HUES48 (cell line): ENCODE measurements around the gene TMEM43.
"Not testable (repeated sequence)": the region's sequence is repeated elsewhere in the genome, so short reads cannot be mapped to it uniquely, and the experiment has no call there.

Experiments used
- H3K27ac ChIP-seq: one replicate; pipeline ENCODE4 v1.7.0; 2013; ENCODE audit warnings: low read depth, low read length, inconsistent platforms
- H3K27me3 ChIP-seq: 2 replicates; pipeline ENCODE4 v1.6.1; 2013; ENCODE audit warnings: mild to moderate bottlenecking, low read length; ENCODE audit not compliant: control insufficient read depth, insufficient read depth
- H3K36me3 ChIP-seq: 2 replicates; pipeline ENCODE4 v1.6.1; 2013; ENCODE audit warnings: low read length; ENCODE audit not compliant: control insufficient read depth, insufficient read depth
- H3K4me1 ChIP-seq: 2 replicates; pipeline ENCODE4 v1.6.1; 2013; ENCODE audit warnings: mild to moderate bottlenecking, low read length; ENCODE audit not compliant: control insufficient read depth, insufficient read depth
- H3K4me3 ChIP-seq: 2 replicates; pipeline ENCODE4 v1.5.1; 2013; ENCODE audit warnings: mild to moderate bottlenecking, low read depth, low read length
- H3K9ac ChIP-seq: 2 replicates; pipeline ENCODE4 v1.6.1; 2013; ENCODE audit warnings: mild to moderate bottlenecking, low read depth, low read length, moderate library complexity
- H3K9me3 ChIP-seq: 2 replicates; pipeline ENCODE4 v1.6.1; 2013; ENCODE audit warnings: low read length; ENCODE audit not compliant: control insufficient read depth, insufficient read depth

TMEM43 gene

GRCh38 chr3:14124615-14125192 lies at the start of gene TMEM43, which contains the start of gene CHCHD4:
Gene TMEM43 (plus strand): TSS chr3:14125052. CDS start chr3:14125194, 142 bp downstream.
Gene CHCHD4 (minus strand): TSS chr3:14124870. CDS start chr3:14124676, 194 bp downstream.
- peak within 1 kb of the TSS; percentile 86 for H3K27ac ChIP-seq
- peak within 1 kb of the TSS; percentile 84 for H3K9ac ChIP-seq
- no peaks in the 10 kb centered on the region for H3K27me3 ChIP-seq
- H3K36me3 ChIP-seq = peaks cover 41% of the 10 kb centered on the region
- H3K4me1 ChIP-seq = peaks cover 17% of the 10 kb centered on the region
- peak within 1 kb of the TSS; percentile 99 for H3K4me3 ChIP-seq
- H3K9me3 ChIP-seq = no peaks in the 10 kb centered on the region

- not testable (repeated sequence) for H3K36me3 ChIP-seq, H3K4me3 ChIP-seq, H3K27ac ChIP-seq, H3K9ac ChIP-seq, H3K27me3 ChIP-seq, H3K4me1 ChIP-seq
- H3K9me3 ChIP-seq = peaks cover 17% of the 10 kb centered on the region
Measured at GRCh38 chr3:14075233-14075632, 49.6 kb upstream of the TMEM43 start.

GRCh38 chr3:14077310-14077709 lies 47.5 kb upstream of the TMEM43 start:
- no peaks in the 10 kb centered on the region for H3K36me3 ChIP-seq
- no peak overlapping the region for H3K9ac ChIP-seq
- no peak overlapping the region for H3K27ac ChIP-seq
- no peaks in the 10 kb centered on the region for H3K4me1 ChIP-seq
- H3K9me3 ChIP-seq = peaks cover 25% of the 10 kb centered on the region
- H3K4me3 ChIP-seq = no peak overlapping the region
- H3K27me3 ChIP-seq = no peaks in the 10 kb centered on the region

GRCh38 chr3:14082108-14082657 lies 42.7 kb upstream of the TMEM43 start:
- Histone ChIP-seq H3K9ac (no peak overlapping the region), H3K4me3 (no peak overlapping the region), H3K9me3 (peaks cover 28% of the 10 kb centered on the region), H3K4me1 (no peaks in the 10 kb centered on the region), H3K36me3 (no peaks in the 10 kb centered on the region), H3K27me3 (no peaks in the 10 kb centered on the region), H3K27ac (no peak overlapping the region)

- not testable (repeated sequence) for H3K27me3 ChIP-seq
- peaks cover 14% of the 10 kb centered on the region for H3K9me3 ChIP-seq
Measured at GRCh38 chr3:14087461-14087860, 37.4 kb upstream of the TMEM43 start.

GRCh38 chr3:14091959-14092358 lies 32.9 kb upstream of the TMEM43 start:
- not testable (repeated sequence) for H3K4me3 ChIP-seq, H3K9ac ChIP-seq
- H3K27ac ChIP-seq = peak overlapping the region; percentile 59

More at GRCh38 chr3:14087461-14087860, 37.4 kb upstream of the TMEM43 start:
- H3K4me3 ChIP-seq, H3K9ac ChIP-seq, H3K27ac ChIP-seq, H3K4me1 ChIP-seq, H3K36me3 ChIP-seq: not testable (repeated sequence)

GRCh38 chr3:14092464-14092863 lies 32.4 kb upstream of the TMEM43 start:
- H3K27me3 ChIP-seq = no peaks in the 10 kb centered on the region
- no peak overlapping the region for H3K4me3 ChIP-seq
- peaks cover 5% of the 10 kb centered on the region for H3K4me1 ChIP-seq
- no peaks in the 10 kb centered on the region for H3K36me3 ChIP-seq
- H3K9ac ChIP-seq = no peak overlapping the region
- H3K9me3 ChIP-seq = peaks cover 12% of the 10 kb centered on the region
- peak overlapping the region; percentile 59 for H3K27ac ChIP-seq

More at GRCh38 chr3:14091959-14092358, 32.9 kb upstream of the TMEM43 start:
- not testable (repeated sequence) for H3K27me3 ChIP-seq, H3K4me1 ChIP-seq, H3K36me3 ChIP-seq
- peaks cover 12% of the 10 kb centered on the region for H3K9me3 ChIP-seq

GRCh38 chr3:14093831-14094230 lies 31.0 kb upstream of the TMEM43 start:
- Histone ChIP-seq H3K9ac (no peak overlapping the region), H3K4me1 (peaks cover 5% of the 10 kb centered on the region), H3K4me3 (no peak overlapping the region), H3K9me3 (peaks cover 9% of the 10 kb centered on the region), H3K27me3 (no peaks in the 10 kb centered on the region), H3K36me3 (no peaks in the 10 kb centered on the region), H3K27ac (no peak overlapping the region)

- H3K27ac ChIP-seq = no peak overlapping the region
- H3K9ac ChIP-seq = no peak overlapping the region
- peaks cover 5% of the 10 kb centered on the region for H3K4me1 ChIP-seq
- H3K9me3 ChIP-seq = peaks cover 4% of the 10 kb centered on the region; the same call in 1 of the 2 replicates
- H3K36me3 ChIP-seq = no peaks in the 10 kb centered on the region
- no peaks in the 10 kb centered on the region for H3K27me3 ChIP-seq
- H3K4me3 ChIP-seq = no peak overlapping the region
Measured at GRCh38 chr3:14096742-14097141, 28.1 kb upstream of the TMEM43 start.

GRCh38 chr3:14097616-14098391 lies 27.0 kb upstream of the TMEM43 start:
- Histone ChIP-seq H3K36me3 (no peaks in the 10 kb centered on the region), H3K27ac (no peak overlapping the region), H3K27me3 (no peaks in the 10 kb centered on the region), H3K9me3 (peaks cover 4% of the 10 kb centered on the region; the same call in 1 of the 2 replicates), H3K9ac (no peak overlapping the region), H3K4me3 (no peak overlapping the region), H3K4me1 (no peaks in the 10 kb centered on the region)

- H3K27me3 ChIP-seq, H3K4me1 ChIP-seq, H3K27ac ChIP-seq, H3K4me3 ChIP-seq, H3K9ac ChIP-seq, H3K9me3 ChIP-seq: not testable (repeated sequence)
- H3K36me3 ChIP-seq = peaks cover 32% of the 10 kb centered on the region
Measured at GRCh38 chr3:14109821-14110220, 15.0 kb upstream of the TMEM43 start.
